ENCODE measurements around the gene AKT3.

GRCh38 chr1:243884603-243885002 is 34.6 kb upstream of the AKT3 start:
- no peak for TF ChIP-seq CTCF (conservative IDR thresholded peaks at IDR 0.05; ENCODE audit: low read depth in 2 of 2)
- no peak for TF ChIP-seq REST (IDR thresholded peaks at IDR 0.05; ENCODE audit: unreplicated experiment)
- no peak for TF ChIP-seq POLR2AphosphoS5 (IDR thresholded peaks at IDR 0.05; ENCODE audit: low read depth)
- TF ChIP-seq NANOG (IDR thresholded peaks at IDR 0.05; ENCODE audit: borderline replicate concordance) = no peak
- no peak for TF ChIP-seq EZH2 (IDR thresholded peaks at IDR 0.05; ENCODE audit: low read depth, unreplicated experiment)
- no peak for TF ChIP-seq JUNB (IDR thresholded peaks at IDR 0.05; ENCODE audit: unreplicated experiment)
- no peak for TF ChIP-seq CREB1 (CRISPR knock-in tag; IDR thresholded peaks at IDR 0.05; ENCODE audit: low read depth)
- TF ChIP-seq EZH2phosphoT487 (IDR thresholded peaks at IDR 0.05; ENCODE audit: unreplicated experiment) = no peak

All from GM23338 (cell line).